Smooth muscle cell of bladder (primary cell): ENCODE measurements around the gene KRT38. TPM values are rescaled to one million over a fixed set of nuclear protein-coding genes. Genes with fewer than 3 reads are reported as not detected.

ENCODE experiments used
- total RNA-seq: library from RNA; depleted of rRNA; stranded (reverse); fragments of >200 nt; gene quantifications from 2 replicates; pipeline ENCODE4 v1.2.3, GENCODE V29; 2014

Gene KRT38
- total RNA-seq = 0.09 and 0.14 TPM in 2 replicates

GRCh38 chr17:41440531-41441033, at the start of gene KRT38:
Gene KRT38 (minus strand): TSS chr17:41440983. CDS start chr17:41440921, 62 bp downstream.

GRCh38 chr17:41489531-41489930, 48.7 kb upstream of the KRT38 start, which contains the start of gene KRT36:
Gene KRT36 (minus strand): TSS chr17:41489910. CDS start chr17:41489864, 46 bp downstream.

GRCh38 chr17:41481036-41481435, 40.3 kb upstream of the KRT38 start, which contains the start of gene KRT35:
Gene KRT35 (minus strand): TSS chr17:41481151. CDS start chr17:41481097, 54 bp downstream.

GRCh38 chr17:41466988-41467387, 26.2 kb upstream of the KRT38 start, which contains the start of gene KRT32:
Gene KRT32 (minus strand): TSS chr17:41467386. CDS start chr17:41467325, 61 bp downstream.

GRCh38 chr17:41424111-41424635, 16.6 kb downstream of the KRT38 start, which contains the start of gene KRT37:
Gene KRT37 (minus strand): TSS chr17:41424585. CDS start chr17:41424523, 62 bp downstream.

GRCh38 chr17:41396996-41397660, 43.7 kb downstream of the KRT38 start, which contains the start of gene KRT31:
Gene KRT31 (minus strand): TSS chr17:41397608. CDS start chr17:41397539, 69 bp downstream.

Other genes with a start within 250 kb of the KRT38 start
- not detected in 2 replicates for gene KRTAP9-2, start 214.3 kb downstream of the KRT38 start, total RNA-seq
- gene KRTAP9-3, start 208.5 kb downstream of the KRT38 start, total RNA-seq = not detected in 2 replicates
- not detected in 2 replicates for gene KRTAP9-8, start 203.0 kb downstream of the KRT38 start, total RNA-seq
- not detected in 2 replicates for gene KRTAP9-4, start 191.3 kb downstream of the KRT38 start, total RNA-seq
- gene KRTAP9-9, start 185.6 kb downstream of the KRT38 start, total RNA-seq = not detected in 2 replicates
- gene KRTAP9-6, start 175.6 kb downstream of the KRT38 start, total RNA-seq = not detected in 2 replicates
- not detected in 2 replicates for gene KRTAP9-7, start 165.3 kb downstream of the KRT38 start, total RNA-seq
- not detected in 2 replicates for gene KRTAP29-1, start 138.1 kb downstream of the KRT38 start, total RNA-seq
- not detected in 2 replicates for gene KRTAP16-1, start 131.7 kb downstream of the KRT38 start, total RNA-seq
- gene KRTAP17-1, start 125.3 kb downstream of the KRT38 start, total RNA-seq = not detected in 2 replicates
- not detected in 2 replicates for gene KRT33A, start 90.2 kb downstream of the KRT38 start, total RNA-seq
- gene KRT33B, start 71.2 kb downstream of the KRT38 start, total RNA-seq = 0.14 and 0.18 TPM in 2 replicates
- 1.00 and 1.3 TPM in 2 replicates for gene KRT34, start 58.7 kb downstream of the KRT38 start, total RNA-seq
- gene KRT31, start 43.4 kb downstream of the KRT38 start, total RNA-seq = not detected in 2 replicates
- not detected in 2 replicates for gene KRT37, start 16.4 kb downstream of the KRT38 start, total RNA-seq
- under 0.01 TPM in 1 of 2 replicates, not detected in the other for gene KRT32, start 26.4 kb upstream of the KRT38 start, total RNA-seq
- gene KRT35, start 40.2 kb upstream of the KRT38 start, total RNA-seq = not detected in 2 replicates
- gene KRT36, start 48.9 kb upstream of the KRT38 start, total RNA-seq = not detected in 2 replicates
- gene KRT13, start 64.6 kb upstream of the KRT38 start, total RNA-seq = 0.28 and 0.65 TPM in 2 replicates
- gene KRT15, start 77.9 kb upstream of the KRT38 start, total RNA-seq = 0.43 and 0.74 TPM in 2 replicates
- 33.6 and 58.1 TPM in 2 replicates for gene KRT19, start 87.3 kb upstream of the KRT38 start, total RNA-seq
- gene KRT9, start 131.1 kb upstream of the KRT38 start, total RNA-seq = not detected in 2 replicates
- gene KRT14, start 145.9 kb upstream of the KRT38 start, total RNA-seq = 0.14 and 0.18 TPM in 2 replicates
- 0.28 and 0.37 TPM in 2 replicates for gene KRT16, start 171.8 kb upstream of the KRT38 start, total RNA-seq
- 6.4 and 7.3 TPM in 2 replicates for gene KRT17, start 183.6 kb upstream of the KRT38 start, total RNA-seq
- 90.0 and 97.9 TPM in 2 replicates for gene EIF1, start 247.9 kb upstream of the KRT38 start, total RNA-seq